PC-3 (cell line): ENCODE measurements around the gene RAD9A. TPM values are rescaled to one million over a fixed set of nuclear protein-coding genes. Genes with fewer than 3 reads are reported as not detected.
A peak's percentile ranks its signal among the peaks of the same experiment; 100 is the strongest.

Experiments used
- ATAC-seq: fragments of 200-7000 bp; cut with Tn5 transposase; 2 replicates; pipeline ENCODE4 v1.9.1; 2020; ENCODE audit warnings: mild to moderate bottlenecking, moderate library complexity
- BruUV-seq: library from RNA; stranded (reverse); fragments of 400-500 nt; replicated peaks from 2 replicates; lab custom pipeline; 2021; lab: Mats Ljungman, UMichigan
- CTCF ChIA-PET: fragments of 300-600 bp; sonication (Branson Sonifier 250); formaldehyde crosslinking; loops from one replicate; lab custom pipeline; 2022; ENCODE audit warnings: antibody characterized with exemption; lab: Charles Lee
- POLR2A ChIA-PET: fragments of 300-600 bp; sonication (Branson Sonifier 250); formaldehyde crosslinking; loops from one replicate; lab custom pipeline; 2022; ENCODE audit warnings: antibody characterized with exemption; ENCODE audit not compliant: unreplicated experiment; lab: Charles Lee
- DNase-seq: peaks from one replicate; pipeline ENCODE4 v3.0.0-alpha.2; 2015
- H2AFZ ChIP-seq: fragments of 300-600 bp; sonication (generic); 2 replicates; pipeline ENCODE4 v1.6.0; 2016; ENCODE audit warnings: antibody characterized with exemption, low read length
- H3F3A ChIP-seq: fragments of 300-600 bp; sonication (generic); one replicate; pipeline ENCODE4 v1.6.0; 2017; ENCODE audit warnings: antibody characterized with exemption, low read length, control low read depth, mild to moderate bottlenecking; ENCODE audit not compliant: unreplicated experiment
- H3K27ac ChIP-seq: fragments of 300-600 bp; sonication (generic); 2 replicates; pipeline ENCODE4 v1.5.1; 2016; ENCODE audit warnings: mild to moderate bottlenecking, low read length
- H3K27me3 ChIP-seq: fragments of 300-600 bp; sonication (generic); 2 replicates; pipeline ENCODE4 v1.6.1; 2016; ENCODE audit warnings: low read length, mixed read lengths
- H3K36me3 ChIP-seq: fragments of 300-600 bp; sonication (generic); 2 replicates; pipeline ENCODE4 v1.6.1; 2016; ENCODE audit warnings: low read depth, mixed run types, low read length, mixed read lengths
- H3K4me1 ChIP-seq: fragments of 300-600 bp; sonication (generic); 2 replicates; pipeline ENCODE4 v1.5.1; 2016; ENCODE audit warnings: low read length; ENCODE audit not compliant: insufficient read depth
- H3K4me2 ChIP-seq: fragments of 300-600 bp; sonication (generic); 2 replicates; pipeline ENCODE4 v1.6.0; 2016; ENCODE audit warnings: low read length
- H3K4me3 ChIP-seq: fragments of 300-600 bp; sonication (generic); 2 replicates; pipeline ENCODE4 v1.5.1; 2016; ENCODE audit warnings: mild to moderate bottlenecking, low read length, mixed read lengths
- H3K79me2 ChIP-seq: fragments of 300-600 bp; sonication (generic); 2 replicates; pipeline ENCODE4 v1.6.1; 2017; ENCODE audit warnings: low read length, mixed read lengths
- H3K9ac ChIP-seq: fragments of 300-600 bp; sonication (generic); 2 replicates; pipeline ENCODE4 v1.6.0; 2016; ENCODE audit warnings: mild to moderate bottlenecking, low read length
- H3K9me2 ChIP-seq: fragments of 300-600 bp; sonication (generic); replicated peaks from 2 replicates; pipeline ENCODE4 v1.6.1; 2016; ENCODE audit warnings: mixed run types, low read length, mixed read lengths
- H3K9me3 ChIP-seq: fragments of 300-600 bp; sonication (generic); 2 replicates; pipeline ENCODE4 v1.6.1; 2016; ENCODE audit warnings: low read length, mixed read lengths
- H4K20me1 ChIP-seq: fragments of 300-600 bp; sonication (generic); 2 replicates; pipeline ENCODE4 v1.6.1; 2016; ENCODE audit warnings: low read length, mixed read lengths
- CTCF ChIP-seq: fragments of 300-600 bp; sonication (generic); conservative IDR thresholded peaks from 2 replicates; pipeline ENCODE4 v1.5.1; 2017; ENCODE audit warnings: antibody characterized with exemption, low read depth, mild to moderate bottlenecking, low read length
- EZH2 ChIP-seq: fragments of 300-600 bp; sonication (generic); IDR thresholded peaks from one replicate; pipeline ENCODE4 v1.6.1; 2017; ENCODE audit warnings: antibody characterized with exemption, mild to moderate bottlenecking, low read length; ENCODE audit not compliant: unreplicated experiment
- EZH2phosphoT487 ChIP-seq: fragments of 300-600 bp; sonication (generic); IDR thresholded peaks from 2 replicates; pipeline ENCODE4 v1.6.1; 2018; ENCODE audit warnings: mild to moderate bottlenecking, antibody characterized with exemption, low read length, borderline replicate concordance
- intact Hi-C: fragments of 100-400 bp; cut with micrococcal nuclease; formaldehyde crosslinking; loops from 2 replicates; pipeline ENCODE4 v1.9.0; 2023
- total RNA-seq: library from RNA; depleted of rRNA; stranded (reverse); fragments of >200 nt; gene quantifications from 2 replicates; pipeline ENCODE4 v1.2.3, GENCODE V29; 2014

RAD9A gene
- total RNA-seq, 1 experiment from 2014 or later = 45.5 TPM

- no peaks in the 10 kb centered on the region for H3K27me3 ChIP-seq
- H4K20me1 ChIP-seq = no peaks in the 10 kb centered on the region
- no peak overlapping the region for H3K27ac ChIP-seq
- DNase-seq (no peak), ATAC-seq (no peak)
- H3K9me3 ChIP-seq = no peaks in the 10 kb centered on the region
- no peaks in the 10 kb centered on the region for H3F3A ChIP-seq
- no peak overlapping the region for H2AFZ ChIP-seq
- no peak overlapping the region for H3K9ac ChIP-seq
- ChIA-PET CTCF (interaction anchor here (1.7 kb wide), 1 partner anchor 18 kb away, joined by 6 read pairs; the partner anchor contains the start of gene PPP1CA), POLR2A (interaction anchor here (0.5 kb wide), 1 partner anchor 13 kb away, joined by 4 read pairs; no protein-coding TSS in a partner anchor)
- H3K4me1 ChIP-seq = peaks cover 13% of the 10 kb centered on the region; the same call in 1 of the 2 replicates
- H3K36me3 ChIP-seq = no peaks in the 10 kb centered on the region
- intact Hi-C loops = no loop called here
- no peaks in the 10 kb centered on the region for H3K9me2 ChIP-seq
- BruUV-seq = TSS peak; percentile 45
- TF ChIP-seq EZH2 (no peak), CTCF (no peak), EZH2phosphoT487 (no peak)
- H3K4me3 ChIP-seq = no peak overlapping the region
- H3K79me2 ChIP-seq = no peaks in the 10 kb centered on the region
- no peak overlapping the region for H3K4me2 ChIP-seq
These were observed 27.7 kb downstream of the RAD9A start for GRCh38 chr11:67419325-67420049.

GRCh38 chr11:67420147-67420645 is 28.4 kb downstream of the RAD9A start:
- Histone ChIP-seq H3K9ac (peak overlapping the region; percentile 62; the same call in 1 of the 2 replicates), H2AFZ (peak overlapping the region; percentile 85; the same call in 1 of the 2 replicates), H3K4me2 (peak overlapping the region; percentile 90), H3K9me2 (no peaks in the 10 kb centered on the region), H3K79me2 (no peaks in the 10 kb centered on the region), H3K27ac (no peak overlapping the region), H3K9me3 (no peaks in the 10 kb centered on the region), H4K20me1 (no peaks in the 10 kb centered on the region), H3K36me3 (no peaks in the 10 kb centered on the region), H3F3A (no peaks in the 10 kb centered on the region), H3K4me3 (peak overlapping the region; percentile 73), H3K4me1 (peaks cover 13% of the 10 kb centered on the region; the same call in 1 of the 2 replicates), H3K27me3 (no peaks in the 10 kb centered on the region)
- intact Hi-C loops = no loop called here
- ATAC-seq (no peak), DNase-seq (no peak)
- TF ChIP-seq EZH2phosphoT487 = no peak
- TF ChIP-seq CTCF = no peak
- TF ChIP-seq EZH2 = no peak
- CTCF ChIA-PET = interaction anchor here (1.7 kb wide), 1 partner anchor 18 kb away, joined by 6 read pairs; the partner anchor contains the start of gene PPP1CA
- no TSS peak for BruUV-seq
- POLR2A ChIA-PET = interaction anchor here (1.2 kb wide), 1 partner anchor 19 kb away, joined by 5 read pairs; the partner anchor contains the start of gene PPP1CA
